Measurements from ENCODE around the gene KSR1. TPM values are rescaled to one million over a fixed set of nuclear protein-coding genes. Genes with fewer than 3 reads are reported as not detected.

The KSR1 gene
- total RNA-seq, 1 donor: 6.5 TPM

- Histone ChIP-seq H3K27ac (ENCODE audit: low read depth, low read length) (no peak overlapping the region), H3K36me3 (ENCODE audit: insufficient read depth, low read length) (no peaks in the 10 kb centered on the region), H3K4me3 (ENCODE audit: insufficient read depth, low read length) (no peak overlapping the region), H3K79me2 (ENCODE audit: insufficient read depth, low read length) (no peaks in the 10 kb centered on the region), H4K20me1 (ENCODE audit: insufficient read depth, low read length) (peaks cover 4% of the 10 kb centered on the region), H3K27me3 (ENCODE audit: insufficient read depth, low read length) (peaks cover 64% of the 10 kb centered on the region), H3K9me3 (ENCODE audit: low read depth, low read length) (no peaks in the 10 kb centered on the region), H2AFZ (ENCODE audit: low read length) (no peak overlapping the region), H3K4me1 (ENCODE audit: insufficient read depth, low read length) (peaks cover 16% of the 10 kb centered on the region), H3K4me2 (ENCODE audit: insufficient read depth, low read length) (no peak overlapping the region)
- DNase-seq (ENCODE audit: insufficient read length, low spot score, missing footprints): peak; percentile 54
- no peak for TF ChIP-seq CTCF (IDR thresholded peaks at IDR 0.05; ENCODE audit: extremely low read depth, low read depth, low read length)
These were observed 2.8 kb upstream of the KSR1 start for GRCh38 chr17:27453471-27453870.

- Histone ChIP-seq H3K9me3 (ENCODE audit: low read depth, low read length) (no peaks in the 10 kb centered on the region), H2AFZ (ENCODE audit: low read length) (no peak overlapping the region), H4K20me1 (ENCODE audit: insufficient read depth, low read length) (peaks cover 4% of the 10 kb centered on the region), H3K36me3 (ENCODE audit: insufficient read depth, low read length) (no peaks in the 10 kb centered on the region), H3K4me2 (ENCODE audit: insufficient read depth, low read length) (no peak overlapping the region), H3K27me3 (ENCODE audit: insufficient read depth, low read length) (peaks cover 68% of the 10 kb centered on the region), H3K4me3 (ENCODE audit: insufficient read depth, low read length) (no peak overlapping the region), H3K79me2 (ENCODE audit: insufficient read depth, low read length) (no peaks in the 10 kb centered on the region), H3K27ac (ENCODE audit: low read depth, low read length) (no peak overlapping the region), H3K4me1 (ENCODE audit: insufficient read depth, low read length) (peaks cover 14% of the 10 kb centered on the region)
- TF ChIP-seq CTCF (IDR thresholded peaks at IDR 0.05; ENCODE audit: extremely low read depth, low read depth, low read length): no peak
- peak; percentile 83 for DNase-seq (ENCODE audit: insufficient read length, low spot score, missing footprints)
These were observed 2.2 kb upstream of the KSR1 start for GRCh38 chr17:27454089-27454488.

GRCh38 chr17:27455236-27455913 lies 873 bp upstream of the KSR1 start:
- H3K27ac ChIP-seq (ENCODE audit: low read depth, low read length): no peak overlapping the region
- TF ChIP-seq CTCF (IDR thresholded peaks at IDR 0.05; ENCODE audit: extremely low read depth, low read depth, low read length): no peak
- no peak overlapping the region for H2AFZ ChIP-seq (ENCODE audit: low read length)

GRCh38 chr17:27456681-27457359 lies 572 bp downstream of the KSR1 start:
- DNase-seq (ENCODE audit: insufficient read length, low spot score, missing footprints): peak; percentile 73
- Histone ChIP-seq H3K36me3 (ENCODE audit: insufficient read depth, low read length) (no peaks in the 10 kb centered on the region), H3K27ac (ENCODE audit: low read depth, low read length) (peak overlapping the region; percentile 28), H3K4me2 (ENCODE audit: insufficient read depth, low read length) (peak overlapping the region; percentile 84), H3K27me3 (ENCODE audit: insufficient read depth, low read length) (peaks cover 57% of the 10 kb centered on the region), H4K20me1 (ENCODE audit: insufficient read depth, low read length) (peaks cover 20% of the 10 kb centered on the region), H3K9me3 (ENCODE audit: low read depth, low read length) (no peaks in the 10 kb centered on the region), H3K4me1 (ENCODE audit: insufficient read depth, low read length) (peaks cover 14% of the 10 kb centered on the region), H3K79me2 (ENCODE audit: insufficient read depth, low read length) (no peaks in the 10 kb centered on the region), H2AFZ (ENCODE audit: low read length) (peak overlapping the region; percentile 59), H3K4me3 (ENCODE audit: insufficient read depth, low read length) (peak overlapping the region; percentile 79)
- TF ChIP-seq CTCF (IDR thresholded peaks at IDR 0.05; ENCODE audit: extremely low read depth, low read depth, low read length): no peak

More at GRCh38 chr17:27455236-27455913, 873 bp upstream of the KSR1 start:
- Histone ChIP-seq H3K79me2 (ENCODE audit: insufficient read depth, low read length) (no peaks in the 10 kb centered on the region), H3K27me3 (ENCODE audit: insufficient read depth, low read length) (peaks cover 64% of the 10 kb centered on the region), H3K4me2 (ENCODE audit: insufficient read depth, low read length) (peak overlapping the region; percentile 84), H3K4me1 (ENCODE audit: insufficient read depth, low read length) (peaks cover 14% of the 10 kb centered on the region), H3K36me3 (ENCODE audit: insufficient read depth, low read length) (no peaks in the 10 kb centered on the region), H3K4me3 (ENCODE audit: insufficient read depth, low read length) (no peak overlapping the region), H3K9me3 (ENCODE audit: low read depth, low read length) (no peaks in the 10 kb centered on the region), H4K20me1 (ENCODE audit: insufficient read depth, low read length) (peaks cover 12% of the 10 kb centered on the region)
- peak; percentile 64 for DNase-seq (ENCODE audit: insufficient read length, low spot score, missing footprints)

Measured in osteoblast (primary cell).